Bronchial epithelial cell (primary cell): Measurements from ENCODE around the gene TRIM62. TPM values are rescaled to one million over a fixed set of nuclear protein-coding genes. Genes with fewer than 3 reads are reported as not detected.
"Not testable (repeated sequence)": the region's sequence is repeated elsewhere in the genome, so short reads cannot be mapped to it uniquely, and the experiment has no call there.

Source experiments
- DNase-seq: peaks from one replicate; pipeline ENCODE4 v3.0.0-alpha.2; 2010; ENCODE audit warnings: low read depth
- FAIRE-seq: peaks from 2 replicates; lab custom pipeline; 2011; peaks lifted over from hg19 to GRCh38; lab: Jason Lieb, UNC
- H3K27me3 ChIP-seq: 2 replicates; pipeline ENCODE4 v1.5.1; 2011; ENCODE audit warnings: low read length; ENCODE audit not compliant: control insufficient read depth, insufficient read depth
- H3K36me3 ChIP-seq: 2 replicates; pipeline ENCODE4 v1.5.1; 2011; ENCODE audit warnings: low read length; ENCODE audit not compliant: control insufficient read depth, insufficient read depth
- H3K4me3 ChIP-seq: 2 replicates; pipeline ENCODE4 v1.5.1; 2011; ENCODE audit warnings: mild to moderate bottlenecking, low read depth, low read length, control low read depth
- CTCF ChIP-seq: IDR thresholded peaks from 2 replicates; pipeline ENCODE4 v1.5.1; 2011; ENCODE audit warnings: mild to moderate bottlenecking, moderate library complexity, low read length, control low read depth, inconsistent platforms; ENCODE audit not compliant: insufficient read depth, severe bottlenecking
- total RNA-seq: library from RNA; depleted of rRNA; stranded (reverse); fragments of >200 nt; gene quantifications from 2 replicates; pipeline ENCODE4 v1.2.1, GENCODE V29; 2014

Gene TRIM62
- total RNA-seq, 1 donor from 2014 or later = 0.79 TPM

GRCh38 chr1:33130297-33130696 is 51.5 kb downstream of the TRIM62 start:
- Histone ChIP-seq H3K27me3 (no peaks in the 10 kb centered on the region), H3K4me3 (no peak overlapping the region), H3K36me3 (no peaks in the 10 kb centered on the region)
- FAIRE-seq (no peak), DNase-seq (peak; percentile 91)
- no peak for TF ChIP-seq CTCF

- H3K4me3 ChIP-seq = no peak overlapping the region
- TF ChIP-seq CTCF = no peak
- no peaks in the 10 kb centered on the region for H3K27me3 ChIP-seq
- FAIRE-seq = no peak
- H3K36me3 ChIP-seq = no peaks in the 10 kb centered on the region
- DNase-seq = no peak
Observed at GRCh38 chr1:33128781-33129180, 53.1 kb downstream of the TRIM62 start.

GRCh38 chr1:33127001-33127823 is 54.6 kb downstream of the TRIM62 start:
- H3K4me3 ChIP-seq = peak overlapping the region; percentile 61
- no peaks in the 10 kb centered on the region for H3K27me3 ChIP-seq
- TF ChIP-seq CTCF = peak; percentile 96
- peak; percentile 97 for FAIRE-seq
- no peaks in the 10 kb centered on the region for H3K36me3 ChIP-seq
- peak; percentile 95 for DNase-seq

GRCh38 chr1:33126411-33127000 is 55.3 kb downstream of the TRIM62 start:
- FAIRE-seq (no peak), DNase-seq (no peak)
- TF ChIP-seq CTCF = no peak
- Histone ChIP-seq H3K4me3 (peak overlapping the region; percentile 61), H3K36me3 (no peaks in the 10 kb centered on the region), H3K27me3 (no peaks in the 10 kb centered on the region)

GRCh38 chr1:33124647-33125046 is 57.2 kb downstream of the TRIM62 start:
- FAIRE-seq, H3K4me3 ChIP-seq, DNase-seq, H3K27me3 ChIP-seq, H3K36me3 ChIP-seq: not testable (repeated sequence)

- H3K27me3 ChIP-seq = no peaks in the 10 kb centered on the region
- H3K4me3 ChIP-seq = no peak overlapping the region
- TF ChIP-seq CTCF = no peak
- FAIRE-seq (no peak), DNase-seq (peak; percentile 75)
- no peaks in the 10 kb centered on the region for H3K36me3 ChIP-seq
Observed at GRCh38 chr1:33123266-33123665, 58.6 kb downstream of the TRIM62 start.
